CD14-positive monocyte (primary cell): ENCODE data around the gene RABAC1. TPM values are rescaled to one million over a fixed set of nuclear protein-coding genes. Genes with fewer than 3 reads are reported as not detected.

Source experiments
- DNase-seq, 3 donors: peaks; one replicate each; pipeline ENCODE4 v3.0.0-alpha.2; 2011 to 2022
- H2AFZ ChIP-seq: 2 replicates; pipeline ENCODE4 v1.6.0; 2012; ENCODE audit warnings: mild to moderate bottlenecking, low read depth, low read length, inconsistent platforms; ENCODE audit not compliant: insufficient read depth, poor library complexity, severe bottlenecking
- H3K27ac ChIP-seq, 2 donors: 1 replicate in 1 of 2; 2 replicates in 1 of 2; pipeline ENCODE4 v1.5.1; 2012 to 2013; ENCODE audit warnings: low read length in 2 of 2, control low read depth in 1 of 2, inconsistent platforms in 1 of 2, low read depth in 1 of 2, mild to moderate bottlenecking in 1 of 2
- H3K27me3 ChIP-seq, 2 donors: one replicate each; pipeline versions ENCODE4 v1.6.0 to v1.6.1; 2011 to 2013; ENCODE audit warnings: low read length in 2 of 2; ENCODE audit not compliant: control insufficient read depth in 2 of 2, insufficient read depth in 2 of 2
- H3K36me3 ChIP-seq, 2 donors: replicated peaks in 1 of 2; 1 replicate in 1 of 2; 2 replicates in 1 of 2; pipeline versions ENCODE4 v1.5.1 to v1.6.1; 2012 to 2013; ENCODE audit warnings: low read length in 2 of 2, control low read depth in 1 of 2, inconsistent platforms in 1 of 2, mild to moderate bottlenecking in 1 of 2; ENCODE audit not compliant: insufficient read depth in 2 of 2, control insufficient read depth in 1 of 2
- H3K4me1 ChIP-seq, 2 donors: 1 replicate in 1 of 2; 2 replicates in 1 of 2; pipeline versions ENCODE4 v1.5.1 to v1.6.1; 2012 to 2013; ENCODE audit warnings: low read length in 2 of 2, control low read depth in 1 of 2, inconsistent platforms in 1 of 2, mild to moderate bottlenecking in 1 of 2, moderate library complexity in 1 of 2; ENCODE audit not compliant: insufficient read depth in 2 of 2, control insufficient read depth in 1 of 2
- H3K4me2 ChIP-seq: replicated peaks from 2 replicates; pipeline ENCODE3; 2012; ENCODE audit warnings: low read length, moderate library complexity, mild to moderate bottlenecking; ENCODE audit not compliant: poor library complexity, severe bottlenecking; ENCODE audit errors: extremely low read depth
- H3K4me3 ChIP-seq, 3 experiments: fragments of 200-600 bp in 1 of 3; sonication (generic) in 1 of 3; replicated peaks in 1 of 3; 1 replicate in 2 of 3; 2 replicates in 1 of 3; pipeline ENCODE4 v1.5.1; 2011 to 2013; ENCODE audit warnings: low read length in 3 of 3, mild to moderate bottlenecking in 3 of 3, control low read depth in 2 of 3, low read depth in 2 of 3, inconsistent platforms in 1 of 3, moderate library complexity in 1 of 3
- H3K79me2 ChIP-seq: 2 replicates; pipeline ENCODE4 v1.6.0; 2012; ENCODE audit warnings: mild to moderate bottlenecking, control low read depth, inconsistent platforms, low read length, moderate library complexity; ENCODE audit not compliant: insufficient read depth
- H3K9ac ChIP-seq: 2 replicates; pipeline ENCODE4 v1.6.0; 2017; ENCODE audit warnings: low read length, mild to moderate bottlenecking; ENCODE audit not compliant: insufficient read depth, poor library complexity, severe bottlenecking
- H3K9me3 ChIP-seq, 2 donors: replicated peaks in 1 of 2; 1 replicate in 1 of 2; 2 replicates in 1 of 2; pipeline versions ENCODE4 v1.5.1 to v1.6.1; 2012 to 2013; ENCODE audit warnings: low read length in 2 of 2, control low read depth in 1 of 2; ENCODE audit not compliant: control insufficient read depth in 1 of 2, insufficient read depth in 1 of 2
- H4K20me1 ChIP-seq: 2 replicates; pipeline ENCODE4 v1.6.0; 2012; ENCODE audit warnings: mild to moderate bottlenecking, low read length, control low read depth, moderate library complexity; ENCODE audit not compliant: insufficient read depth
- H3K27ac Mint-ChIP-seq, 7 donors: one replicate each; pipeline ENCODE4 v1.8.0; 2020; ENCODE audit warnings: mild to moderate bottlenecking in 7 of 7, mixed read lengths in 7 of 7, moderate library complexity in 6 of 7, inconsistent platforms in 2 of 7
- H3K27me3 Mint-ChIP-seq, 3 donors: one replicate each; pipeline ENCODE4 v1.8.0; 2021 to 2022; ENCODE audit warnings: low read depth in 3 of 3, mild to moderate bottlenecking in 3 of 3, mixed read lengths in 3 of 3, moderate library complexity in 3 of 3, inconsistent platforms in 1 of 3
- H3K36me3 Mint-ChIP-seq, 2 donors: one replicate each; pipeline ENCODE4 v1.8.0; 2020; ENCODE audit warnings: mixed read lengths in 2 of 2, inconsistent platforms in 1 of 2, mild to moderate bottlenecking in 1 of 2
- H3K4me1 Mint-ChIP-seq: one replicate; pipeline ENCODE4 v1.8.0; 2020; ENCODE audit warnings: mild to moderate bottlenecking, mixed read lengths
- H3K4me3 Mint-ChIP-seq, 2 donors: one replicate each; pipeline ENCODE4 v1.8.0; 2020; ENCODE audit warnings: mild to moderate bottlenecking in 2 of 2, mixed read lengths in 2 of 2, moderate library complexity in 1 of 2
- H3K9me3 Mint-ChIP-seq, 7 donors: one replicate each; pipeline ENCODE4 v1.8.0; 2020 to 2022; ENCODE audit warnings: mixed read lengths in 7 of 7, mild to moderate bottlenecking in 6 of 7, moderate library complexity in 6 of 7, inconsistent platforms in 2 of 7
- CTCF ChIP-seq: fragments of 200-600 bp; IDR thresholded peaks from one replicate; pipeline ENCODE4 v1.8.0; 2022; ENCODE audit warnings: antibody characterized with exemption, mild to moderate bottlenecking
- WGBS: methylation state at CpG from one replicate; pipeline ENCODE4 v1.1.5; 2013; ENCODE audit warnings: missing lambda C conversion rate; ENCODE audit not compliant: insufficient coverage; 5-methylcytosine and 5-hydroxymethylcytosine counted together
- intact Hi-C, 2 donors: fragments of 100-400 bp; cut with micrococcal nuclease; formaldehyde crosslinking; loops; one replicate each; pipeline versions ENCODE4 v1.15.0 to v1.15.1; 2023
- polyA plus RNA-seq, 3 donors: library from polyadenylated mRNA; depleted of rRNA in 1 of 3; unstranded in 2 of 3; stranded (reverse) in 1 of 3; fragments of 300-500 nt in 2 of 3; fragments of >200 nt in 1 of 3; fragmentation: Illumina TruSeq in 2 of 3; gene quantifications; 1 replicate in 2 of 3; 2 replicates in 1 of 3; pipeline ENCODE4 v1.2.3, GENCODE V29; 2012 to 2021

RABAC1 gene
- polyA plus RNA-seq, 3 donors: 126 to 234 (median 202) TPM

GRCh38 chr19:41907994-41908615 is 51.0 kb downstream of the RABAC1 start:
- Histone ChIP-seq H2AFZ (no peak overlapping the region), H3K9ac (no peak overlapping the region), H3K4me1 (no peaks in the 10 kb centered on the region), H3K27me3 (peaks cover 8 to 23% of the 10 kb centered on the region in 2 donors), H3K4me2 (no peak overlapping the region), H3K79me2 (no peaks in the 10 kb centered on the region), H3K4me3 (no peak overlapping the region), H3K9me3 (peaks cover 0 to 5% of the 10 kb centered on the region in 2 donors), H3K36me3 (peaks cover 45 to 48% of the 10 kb centered on the region in 2 donors), H3K27ac (no peak overlapping the region), H4K20me1 (peaks cover 91% of the 10 kb centered on the region)
- 95% methylated on average over 23 of the region's 25 CpGs for WGBS
- intact Hi-C loops: no loop called here
- no peak for TF ChIP-seq CTCF
- no peak overlapping the region for H3K27ac Mint-ChIP-seq
- H3K9me3 Mint-ChIP-seq: peaks cover 0 to 6% (median 0%) of the 10 kb centered on the region in 7 donors
- no peak overlapping the region for H3K4me3 Mint-ChIP-seq
- H3K36me3 Mint-ChIP-seq: peaks cover 46% of the 10 kb centered on the region in 2 donors
- peaks cover 4 to 33% (median 30%) of the 10 kb centered on the region in 3 donors for H3K27me3 Mint-ChIP-seq
- H3K4me1 Mint-ChIP-seq: peaks cover 19% of the 10 kb centered on the region
- DNase-seq: no peak

- H3K36me3 ChIP-seq: peaks cover 55 to 58% of the 10 kb centered on the region in 2 donors
Measured at GRCh38 chr19:41906916-41907680, 52.0 kb downstream of the RABAC1 start.

More at GRCh38 chr19:41906916-41907680, 52.0 kb downstream of the RABAC1 start:
- TF ChIP-seq CTCF: no peak
- peaks cover 56% of the 10 kb centered on the region in 2 donors for H3K36me3 Mint-ChIP-seq
- Histone ChIP-seq H3K9ac (no peak overlapping the region), H3K27ac (no peak overlapping the region), H3K9me3 (peaks cover 0 to 1% of the 10 kb centered on the region in 2 donors), H2AFZ (no peak overlapping the region), H3K4me3 (no peak overlapping the region), H3K4me2 (no peak overlapping the region), H3K79me2 (no peaks in the 10 kb centered on the region), H4K20me1 (peaks cover 98% of the 10 kb centered on the region), H3K4me1 (no peaks in the 10 kb centered on the region), H3K27me3 (peaks cover 3 to 13% of the 10 kb centered on the region in 2 donors)
- WGBS: 92% methylated on average over 6 of the region's 21 CpGs
- H3K27me3 Mint-ChIP-seq: peaks cover 4 to 23% (median 22%) of the 10 kb centered on the region in 3 donors
- peaks cover 0 to 4% (median 0%) of the 10 kb centered on the region in 7 donors for H3K9me3 Mint-ChIP-seq
- peaks cover 17% of the 10 kb centered on the region for H3K4me1 Mint-ChIP-seq
- intact Hi-C loops: no loop called here
- DNase-seq: no peak
- H3K4me3 Mint-ChIP-seq: no peak overlapping the region
- H3K27ac Mint-ChIP-seq: peak overlapping the region in 1 of 7 donors; percentile 37

Other genes with a start within 250 kb of the RABAC1 start
- gene CEACAM6, start 203.8 kb downstream of the RABAC1 start, polyA plus RNA-seq: under 1 TPM in 1 of 3 donors, not detected in 2; 0.07 TPM
- 10 to 100 TPM in 2 of 3 donors, 1 to 10 TPM in 1; 5.9 to 11.8 (median 11.3) TPM for gene CEACAM3, start 162.7 kb downstream of the RABAC1 start, polyA plus RNA-seq
- not detected for gene LYPD4, start 114.6 kb downstream of the RABAC1 start, polyA plus RNA-seq
- gene DMRTC2, start 114.3 kb downstream of the RABAC1 start, polyA plus RNA-seq: not detected
- gene RPS19, start 99.1 kb downstream of the RABAC1 start, polyA plus RNA-seq: 1,000 to 10,000 TPM; 1,234 to 2,117 (median 1,424) TPM
- 1 to 10 TPM; 1.9 to 2.7 (median 2.1) TPM for gene CD79A, start 82.0 kb downstream of the RABAC1 start, polyA plus RNA-seq
- gene ARHGEF1, start 76.1 kb downstream of the RABAC1 start, polyA plus RNA-seq: 100 to 1,000 TPM in 1 of 3 donors, 10 to 100 TPM in 2; 82.8 to 622 (median 95.5) TPM
- gene ERFL, start 30.9 kb downstream of the RABAC1 start, polyA plus RNA-seq: not detected
- gene ATP1A3, start 34.9 kb upstream of the RABAC1 start, polyA plus RNA-seq: under 1 TPM in 2 of 3 donors, not detected in 1; 0.07 to 0.10 TPM
- gene GRIK5, start 110.9 kb upstream of the RABAC1 start, polyA plus RNA-seq: under 1 TPM in 2 of 3 donors, not detected in 1; 0.12 to 0.28 TPM
- 1 to 10 TPM; 3.3 to 9.6 (median 4.9) TPM for gene ZNF574, start 116.8 kb upstream of the RABAC1 start, polyA plus RNA-seq
- gene POU2F2, start 173.1 kb upstream of the RABAC1 start, polyA plus RNA-seq: 100 to 1,000 TPM in 1 of 3 donors, 10 to 100 TPM in 2; 20.0 to 147 (median 28.2) TPM